Posterior vena cava (tissue), 2 donors: Measurements from ENCODE around the gene CASKIN2. TPM values are rescaled to one million over a fixed set of nuclear protein-coding genes. Genes with fewer than 3 reads are reported as not detected.
A peak's percentile ranks its signal among the peaks of the same experiment; 100 is the strongest.

Experiments
- DNase-seq: peaks from one replicate; pipeline ENCODE4 v3.0.0-alpha.2; 2020; ENCODE audit warnings: low spot score
- intact Hi-C, 2 donors: fragments of 100-400 bp; cut with DNase I; formaldehyde crosslinking; loops; one replicate each; pipeline versions ENCODE4 v1.14.1 to v1.14.2; 2022 to 2023
- total RNA-seq, 2 donors: library from RNA; stranded (reverse); fragmentation: NEBNext Ultra II Directional; extraction: Animal tissue kit (Norgen Biotek cat#: 25700); gene quantifications; one replicate each; pipeline ENCODE4 v1.2.1, GENCODE V29; 2021
- donor health status: DM: yes; HTN: yes; CAD: no.
- donor health status: DM: yes; HTN: yes; CAD: no.

The CASKIN2 gene
- total RNA-seq, 2 donors from 2014 or later, result 51.1 to 57.6 TPM

DNA sequence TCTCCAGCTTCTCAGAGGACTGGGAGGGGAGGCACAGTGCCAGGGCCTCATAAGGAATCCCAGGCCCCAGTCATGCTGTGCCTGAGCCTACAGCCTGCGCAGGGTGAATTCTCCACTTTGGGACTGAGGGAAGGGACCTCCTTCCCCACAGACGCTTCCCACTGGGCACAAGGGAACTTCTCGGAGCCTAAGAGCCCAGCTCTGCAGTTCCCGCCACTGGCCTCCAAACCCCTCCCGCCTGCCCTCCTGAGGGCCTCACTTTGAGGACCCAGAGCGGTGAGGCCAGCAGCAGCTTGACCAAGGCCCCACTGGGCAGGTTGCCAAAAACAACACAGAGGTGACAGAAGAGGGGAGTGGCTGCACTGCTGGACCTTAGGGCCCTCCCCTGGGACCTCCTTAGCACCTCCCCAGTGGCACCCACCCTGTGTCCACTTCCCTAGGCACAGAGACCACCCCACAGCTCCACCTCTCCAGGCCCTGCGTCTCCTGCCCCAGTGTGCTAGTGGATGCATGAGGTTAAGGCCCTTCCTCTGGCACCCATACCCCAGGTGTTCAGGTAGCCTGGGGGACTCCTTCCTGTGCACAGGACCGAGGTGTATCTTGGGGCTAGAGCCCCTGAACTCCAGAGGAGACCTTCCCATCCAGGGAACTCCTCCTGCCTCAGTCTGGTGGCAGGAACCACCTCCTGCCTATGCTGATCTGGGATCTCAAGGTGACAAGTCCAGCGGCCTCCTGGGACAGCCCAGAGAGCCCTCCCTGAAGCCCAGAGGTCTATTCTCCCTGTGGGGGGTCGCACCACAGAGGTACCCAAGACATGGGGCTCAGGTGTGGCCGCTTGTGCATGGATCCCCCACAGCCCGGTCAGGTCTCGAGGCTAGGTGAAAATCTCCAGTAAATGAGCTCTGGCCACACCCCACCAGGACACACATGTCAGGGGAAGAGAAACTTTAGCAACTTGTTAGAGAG, 3.4 kb downstream of the CASKIN2 start:
- intact Hi-C loops, result loop anchor here (5.0 kb wide), 1 partner anchor 85 kb away; no protein-coding TSS in a partner anchor
- no peak for DNase-seq

DNA sequence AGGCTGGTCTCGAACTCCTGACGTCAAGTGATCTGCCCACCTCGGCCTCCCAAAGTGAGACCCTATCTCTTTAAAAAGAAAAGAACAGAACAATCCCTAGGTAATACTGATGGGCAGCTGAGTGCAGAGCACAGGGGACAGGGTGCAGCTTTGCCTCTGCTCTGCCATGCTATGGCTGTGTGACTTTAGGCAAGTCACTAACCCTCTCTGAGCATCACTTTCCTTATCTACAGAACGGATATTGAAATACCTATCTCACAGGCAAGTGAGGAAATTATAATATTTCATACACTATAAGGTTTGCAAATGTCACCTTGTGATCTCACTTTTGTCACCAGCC, 4.1 kb downstream of the CASKIN2 start:
- DNase-seq, result no peak
- intact Hi-C loops, result loop anchor here (5.0 kb wide), 1 partner anchor 84 kb away; no protein-coding TSS in a partner anchor

DNA sequence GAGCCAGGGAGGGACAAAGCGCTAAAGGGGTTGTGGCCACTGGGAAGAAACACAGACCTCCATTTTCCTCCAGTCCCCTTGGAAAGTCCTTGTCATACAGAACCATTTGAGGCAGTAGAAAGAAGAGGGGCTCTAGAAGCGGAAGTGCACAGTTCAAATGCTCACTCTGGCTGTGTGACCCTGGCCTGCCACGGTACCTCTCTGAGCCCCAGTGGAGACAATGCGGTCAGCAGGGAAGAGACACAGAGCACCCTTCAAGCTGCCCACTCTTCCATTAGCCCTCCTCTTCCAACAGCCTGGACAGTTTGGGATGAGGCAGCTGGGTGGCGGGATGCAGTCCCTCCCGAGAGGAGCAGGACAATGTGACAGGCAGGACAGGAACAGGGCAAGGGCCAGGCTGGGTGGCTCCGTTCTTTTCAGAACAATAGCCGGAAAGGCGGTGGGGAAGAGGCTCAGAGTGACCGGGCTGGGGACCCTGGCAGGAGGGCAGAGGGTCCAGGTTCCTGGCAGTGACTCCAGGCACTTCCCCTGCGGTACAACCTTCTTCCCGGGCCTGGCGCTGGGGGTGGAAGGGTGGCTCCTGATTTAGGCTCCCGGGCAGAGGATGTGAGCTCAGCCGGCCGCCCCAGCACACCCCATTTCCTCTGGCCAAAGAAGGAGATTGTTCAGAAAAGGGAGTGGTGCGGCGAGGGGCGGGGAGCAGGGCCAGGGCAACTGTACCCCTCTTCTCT, 5.6 kb downstream of the CASKIN2 start:
- intact Hi-C loops, result loop anchor here (5.0 kb wide), 1 partner anchor 82 kb away; no protein-coding TSS in a partner anchor
- DNase-seq, result no peak

DNA sequence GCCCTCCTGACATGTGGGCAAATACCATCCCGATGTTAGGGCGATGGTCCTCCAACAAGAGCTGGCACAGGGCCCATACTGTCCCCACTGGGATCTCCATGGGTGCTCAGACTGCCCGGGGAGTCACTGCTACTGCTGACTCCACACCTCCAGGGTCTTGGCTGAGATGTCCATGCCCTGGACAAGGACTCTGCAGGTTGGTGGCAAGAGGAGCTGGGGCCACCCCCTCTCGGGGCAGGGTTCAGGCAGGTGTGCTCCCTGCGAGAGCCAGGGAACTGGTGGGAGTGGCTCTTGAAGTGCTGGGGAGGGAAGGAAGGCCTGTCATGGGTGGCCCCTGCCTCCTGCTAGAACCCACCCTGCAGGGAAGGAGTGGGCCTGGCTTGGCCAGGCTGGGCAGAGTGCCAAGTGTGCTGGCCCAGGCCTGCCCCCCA, 6.4 kb downstream of the CASKIN2 start:
- intact Hi-C loops, result no loop called here
- no peak for DNase-seq

DNA sequence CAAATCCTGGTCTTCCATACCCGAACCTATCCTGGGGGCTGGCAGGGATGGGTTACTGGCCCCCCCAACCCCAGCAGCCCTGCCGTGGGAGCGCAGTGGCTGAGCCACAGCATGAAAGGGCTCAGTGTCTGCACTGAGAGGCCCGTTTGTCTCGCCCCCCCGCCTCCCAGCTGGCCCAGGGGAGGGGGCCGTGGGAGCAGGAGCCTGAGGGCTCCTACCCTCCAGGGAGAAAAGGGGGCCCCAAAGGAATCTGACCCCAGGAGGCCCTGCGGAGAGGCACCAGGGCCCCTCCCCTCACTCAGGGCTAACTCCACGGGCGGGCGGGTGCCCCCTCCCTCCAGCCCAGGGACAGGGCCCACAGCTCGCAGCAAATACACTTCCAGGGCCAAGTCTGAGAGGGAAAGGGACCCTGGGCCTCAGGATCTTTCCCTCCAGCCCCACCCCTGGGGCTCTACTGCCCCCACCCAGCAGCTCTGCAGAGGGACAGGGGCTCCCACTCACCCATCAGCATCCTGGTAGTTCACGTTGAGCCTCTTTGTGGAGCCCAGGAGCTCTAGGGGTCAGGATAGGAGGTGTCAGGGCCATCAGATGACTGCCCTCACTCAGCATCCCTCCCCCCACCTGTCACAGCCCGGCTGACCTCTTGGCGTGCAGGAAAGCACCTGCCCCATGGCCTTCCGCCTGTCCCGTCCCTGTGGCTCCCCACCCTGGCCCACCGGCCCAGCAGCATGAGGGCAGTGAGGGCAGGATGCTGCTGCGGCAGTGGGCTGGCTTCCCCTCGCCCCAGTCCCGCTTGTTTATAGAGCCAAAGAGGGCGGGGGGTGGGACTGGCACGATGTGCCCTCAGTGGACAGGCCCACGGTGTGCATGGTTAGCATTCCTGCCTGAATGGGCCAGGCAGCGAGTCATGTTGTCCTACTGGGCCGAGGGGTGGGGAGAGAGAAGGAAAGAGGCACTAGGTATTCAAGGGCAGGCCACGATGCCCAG, 7.3 kb downstream of the CASKIN2 start:
- no peak for DNase-seq
- intact Hi-C loops, result loop anchor here in 1 of 2 donors (1.0 kb wide), 1 partner anchor 34 kb away; no protein-coding TSS in a partner anchor

DNA sequence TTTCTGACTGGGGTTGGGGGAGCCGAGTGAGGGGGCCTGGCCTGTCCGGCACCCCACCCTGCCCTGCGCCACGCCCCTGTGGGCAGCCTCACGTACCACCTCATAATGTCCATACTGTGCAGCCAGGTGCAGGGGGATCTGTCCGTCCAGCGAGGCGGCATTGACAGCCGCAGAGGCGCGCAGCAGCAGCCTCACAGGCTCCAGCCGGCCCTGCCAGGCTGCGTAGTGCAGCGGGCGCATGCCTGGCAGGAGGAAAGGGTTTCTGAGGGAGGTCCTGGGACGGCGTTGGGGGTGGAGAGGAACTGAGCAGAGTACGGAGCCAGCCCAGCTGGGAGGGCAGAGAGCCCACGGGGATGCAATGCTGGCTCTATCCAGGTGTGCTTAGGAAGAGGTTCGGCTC, 8.4 kb downstream of the CASKIN2 start:
- intact Hi-C loops, result loop anchor here in 1 of 2 donors (1.0 kb wide), 1 partner anchor 33 kb away; no protein-coding TSS in a partner anchor
- no peak for DNase-seq

DNA sequence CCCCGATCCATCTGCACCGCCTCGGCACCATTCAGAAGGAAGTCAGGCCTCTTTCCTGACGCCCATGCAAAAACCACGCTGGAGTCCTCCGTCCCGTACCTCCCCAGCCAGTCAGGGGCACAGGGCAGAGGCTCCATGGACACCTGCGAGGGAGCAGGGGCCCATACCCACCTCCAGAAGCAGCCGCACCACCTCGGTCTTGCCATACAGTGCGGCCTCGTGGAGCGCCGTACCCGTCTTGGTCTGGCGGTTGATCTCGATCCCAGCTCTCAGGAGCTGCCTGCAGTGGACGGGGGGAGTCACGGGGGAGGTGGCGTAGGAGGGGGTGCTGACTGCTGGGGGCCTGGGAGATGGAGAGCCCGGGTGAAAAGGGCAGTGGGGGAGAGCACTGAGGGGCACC, 9.2 kb downstream of the CASKIN2 start:
- peak; percentile 75 for DNase-seq

DNA sequence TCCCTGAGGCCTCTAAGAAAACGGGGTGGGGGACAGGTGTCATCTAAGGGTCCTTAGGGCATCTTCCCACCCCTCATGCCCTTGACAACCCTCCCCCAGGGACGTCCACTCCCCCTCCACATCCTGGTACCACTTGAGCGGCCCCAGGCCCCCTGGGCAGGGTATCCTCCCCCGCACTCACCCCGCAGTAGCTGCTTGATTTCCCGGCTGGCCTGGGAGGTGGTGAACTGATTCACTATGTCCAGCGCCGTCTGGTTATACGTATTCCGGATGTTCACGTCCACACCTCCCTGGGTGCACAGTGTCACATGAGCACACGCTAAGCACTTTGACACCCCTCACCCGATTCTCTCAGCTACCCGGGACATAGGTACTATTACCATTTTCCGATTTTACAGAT, 9.7 kb downstream of the CASKIN2 start:
- intact Hi-C loops, result no loop called here
- no peak for DNase-seq

More for the DNA sequence above, 9.2 kb downstream of the CASKIN2 start:
- intact Hi-C loops, result no loop called here

DNA sequence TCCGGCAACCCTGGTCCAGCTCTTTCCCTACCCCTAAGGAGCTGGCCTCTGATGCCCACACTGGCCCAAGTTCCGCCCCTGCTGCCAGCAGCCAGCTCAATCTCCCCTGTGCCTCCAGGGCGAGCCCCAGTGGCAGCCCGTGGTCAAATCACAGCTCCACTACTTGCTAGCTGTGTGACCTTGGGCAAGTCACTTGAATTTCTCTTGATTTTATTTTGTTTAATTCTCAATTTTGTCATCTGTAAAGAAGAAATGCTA, 10.3 kb downstream of the CASKIN2 start:
- no peak for DNase-seq
- intact Hi-C loops, result no loop called here

DNA sequence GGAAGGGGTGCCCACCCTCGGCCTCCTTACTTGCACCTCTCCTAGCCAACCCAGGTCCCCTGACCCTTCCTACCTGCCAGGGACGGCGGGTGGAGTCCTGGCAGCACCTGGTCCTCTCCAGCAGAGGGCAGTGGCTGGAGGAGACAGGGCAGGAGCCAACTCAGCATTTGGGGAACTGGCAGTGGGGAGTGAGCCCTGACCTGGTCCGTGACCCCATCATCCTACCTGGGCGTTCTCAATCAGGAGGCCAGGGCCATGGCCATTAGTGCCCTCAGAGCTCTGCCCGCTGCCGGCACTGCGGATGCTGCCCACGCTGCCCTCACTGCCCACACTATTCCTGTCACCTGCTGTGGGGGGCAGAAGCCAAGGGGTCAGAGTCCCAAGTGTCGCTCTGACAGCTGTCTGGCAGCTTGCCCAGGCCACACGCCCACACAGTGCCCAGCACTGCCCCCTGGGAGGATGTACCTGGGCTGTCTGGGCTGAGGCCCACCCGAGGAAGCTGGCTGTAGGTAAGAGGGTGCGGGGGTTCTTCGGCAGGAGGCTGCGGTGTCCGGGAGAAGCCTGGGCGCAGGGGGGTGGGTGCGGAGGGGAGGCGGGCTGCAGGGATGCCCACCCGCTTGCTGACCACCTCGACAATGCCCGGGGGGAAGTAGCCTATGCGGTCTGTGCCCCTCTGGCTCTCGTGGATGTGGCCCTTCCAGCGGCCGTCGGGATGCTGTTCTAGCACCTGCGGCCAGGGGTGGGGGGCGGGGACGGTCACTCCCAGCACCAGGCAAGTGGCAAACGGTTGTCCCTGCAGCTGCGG, 10.8 kb downstream of the CASKIN2 start:
- intact Hi-C loops, result no loop called here
- no peak for DNase-seq

DNA sequence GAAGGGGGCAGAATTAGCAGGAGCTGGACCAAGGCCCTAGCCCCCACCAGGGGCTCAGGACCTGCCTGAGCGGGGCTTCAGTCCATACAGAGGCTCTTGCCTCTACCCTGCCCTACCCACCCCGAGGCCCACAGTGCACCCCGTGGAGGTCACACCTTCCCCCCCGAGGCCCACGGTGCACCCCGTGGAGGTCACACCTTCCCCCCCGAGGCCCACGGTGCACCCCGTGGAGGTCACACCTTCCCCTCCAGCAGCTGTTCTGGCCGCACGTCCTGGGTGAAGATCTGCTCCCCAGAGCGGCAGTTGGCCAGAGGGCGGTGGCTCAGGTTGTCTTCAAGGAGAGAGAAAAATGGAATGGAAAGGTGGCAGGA, 11.4 kb downstream of the CASKIN2 start:
- DNase-seq, result no peak
- intact Hi-C loops, result no loop called here

DNA sequence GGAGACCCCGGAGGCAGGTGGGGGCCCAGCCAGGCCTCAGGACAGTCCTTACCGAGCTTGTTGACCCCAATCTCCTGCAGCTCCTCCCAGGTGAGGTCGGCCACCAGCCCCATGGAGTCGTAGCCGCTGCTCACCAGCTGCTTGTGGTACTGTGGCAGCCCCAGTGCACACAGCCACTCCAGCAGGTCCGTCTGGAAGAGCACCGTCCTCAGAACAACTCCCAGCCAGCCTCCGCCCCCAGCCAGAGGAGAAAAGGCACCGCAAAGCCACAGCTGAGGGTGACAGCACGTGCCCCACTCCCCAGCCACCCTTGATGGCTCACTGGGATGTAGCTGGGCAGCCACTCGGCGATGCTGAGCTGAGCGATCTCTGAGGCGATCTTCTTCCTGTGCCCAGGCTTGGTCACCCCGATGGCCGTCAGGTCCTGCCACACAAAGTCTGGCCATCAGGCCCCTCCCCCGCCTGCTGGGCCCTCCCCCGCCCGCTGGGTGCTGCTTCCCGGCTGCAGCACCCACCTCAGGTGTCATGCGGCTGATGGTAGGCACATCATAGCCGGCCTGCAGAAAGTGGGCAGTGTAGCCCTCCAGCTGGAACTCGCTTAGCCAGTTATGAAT, 11.9 kb downstream of the CASKIN2 start:
- intact Hi-C loops, result no loop called here
- no peak for DNase-seq

DNA sequence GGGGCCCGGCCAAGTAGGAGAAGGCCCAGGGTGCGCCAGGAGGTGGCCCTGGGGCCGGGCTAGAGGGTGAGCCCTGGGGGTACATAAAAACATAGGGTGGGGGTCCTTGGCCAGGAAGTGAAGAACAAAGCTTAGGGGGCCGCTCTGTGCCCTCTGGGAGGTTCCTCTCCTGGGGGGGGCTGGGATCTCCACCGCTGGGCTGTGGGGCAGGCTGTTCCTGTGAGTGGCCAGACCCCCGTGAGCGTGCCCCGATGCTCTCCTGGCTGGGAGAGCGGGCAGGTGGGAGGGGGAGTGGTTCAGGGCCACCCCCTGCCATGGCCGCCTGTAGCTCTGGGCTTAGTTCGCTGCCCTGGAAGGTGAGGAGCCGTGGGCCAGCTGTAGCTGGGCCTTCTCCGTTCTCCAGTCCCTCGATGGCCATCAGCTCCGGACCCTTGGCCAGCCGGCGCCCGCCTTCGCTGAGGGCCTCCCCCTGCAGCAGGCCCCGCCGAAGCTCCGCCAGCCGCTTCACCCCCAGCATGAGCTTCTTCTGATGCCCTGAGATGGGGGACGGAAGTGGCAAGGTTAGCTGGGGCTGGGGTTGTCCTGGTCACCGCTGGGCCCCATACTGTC, 12.5 kb downstream of the CASKIN2 start:
- DNase-seq, result no peak
- intact Hi-C loops, result no loop called here

DNA sequence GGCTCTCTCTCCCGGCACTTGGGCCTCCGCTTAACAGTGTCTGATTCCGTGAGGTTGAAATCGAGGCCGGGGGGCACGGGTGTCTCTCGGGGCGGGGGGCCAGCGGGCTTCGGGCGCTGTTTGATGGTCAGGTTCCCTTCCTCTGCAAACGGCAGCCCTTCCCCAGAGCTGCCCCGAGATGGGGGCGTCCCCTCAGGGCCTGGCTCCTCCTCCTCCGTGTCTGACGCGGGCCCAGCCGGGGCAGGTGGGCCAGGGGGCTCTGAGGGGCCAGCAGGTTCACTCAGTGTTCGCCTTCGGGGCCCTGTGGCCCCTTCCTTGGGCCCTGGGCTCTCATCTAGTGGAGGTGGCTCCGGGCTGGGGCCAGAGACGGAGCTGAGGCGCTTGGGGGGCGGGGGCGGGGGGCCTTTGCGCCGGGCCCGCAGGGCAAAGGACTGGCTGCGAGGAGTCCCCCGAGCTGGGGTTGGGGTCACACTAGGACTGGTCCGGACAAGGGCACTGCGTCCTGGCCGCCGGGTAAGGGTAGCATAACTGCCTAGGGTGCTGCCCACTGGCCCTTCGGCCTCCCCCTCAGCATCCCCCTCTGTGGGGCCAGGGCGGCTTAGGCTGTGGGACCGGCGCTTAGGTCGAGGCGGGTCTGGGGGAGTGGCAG, 13.1 kb downstream of the CASKIN2 start:
- DNase-seq, result no peak
- intact Hi-C loops, result no loop called here

DNA sequence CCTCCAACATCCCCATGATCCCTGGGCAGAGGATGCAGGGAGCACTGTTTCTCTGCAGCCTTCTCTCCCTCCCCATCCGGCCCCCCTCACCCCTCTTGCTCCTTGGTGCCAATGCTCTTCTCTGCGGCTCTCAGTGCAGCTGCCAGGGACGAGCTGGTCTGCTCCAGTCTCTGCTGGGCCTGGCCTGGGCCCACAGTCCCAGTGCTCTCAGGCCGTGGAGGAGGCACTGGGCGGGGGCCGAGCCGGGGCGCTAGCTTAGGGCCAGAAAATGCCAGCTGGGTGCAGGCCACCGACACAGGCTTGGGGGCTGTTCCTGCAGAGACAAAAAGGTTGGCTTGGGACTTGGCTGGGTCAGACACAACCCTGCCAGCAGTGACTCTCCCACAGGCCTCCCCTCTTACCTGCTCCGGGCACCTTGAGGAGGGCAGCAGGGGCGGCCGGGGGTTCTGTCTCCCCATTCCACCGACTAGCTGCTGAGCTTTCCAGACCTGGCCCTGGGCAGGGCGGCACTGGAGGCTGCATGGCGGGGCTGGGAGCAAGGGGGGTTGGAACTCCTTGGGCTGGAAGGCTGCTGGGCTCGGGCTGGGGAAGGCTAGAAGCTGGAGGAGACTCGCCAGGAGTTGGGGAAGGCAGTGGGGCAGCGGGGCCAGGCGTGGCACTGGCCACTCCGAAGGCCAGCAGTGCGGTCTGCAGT, 13.8 kb downstream of the CASKIN2 start:
- intact Hi-C loops, result no loop called here
- DNase-seq, result no peak

DNA sequence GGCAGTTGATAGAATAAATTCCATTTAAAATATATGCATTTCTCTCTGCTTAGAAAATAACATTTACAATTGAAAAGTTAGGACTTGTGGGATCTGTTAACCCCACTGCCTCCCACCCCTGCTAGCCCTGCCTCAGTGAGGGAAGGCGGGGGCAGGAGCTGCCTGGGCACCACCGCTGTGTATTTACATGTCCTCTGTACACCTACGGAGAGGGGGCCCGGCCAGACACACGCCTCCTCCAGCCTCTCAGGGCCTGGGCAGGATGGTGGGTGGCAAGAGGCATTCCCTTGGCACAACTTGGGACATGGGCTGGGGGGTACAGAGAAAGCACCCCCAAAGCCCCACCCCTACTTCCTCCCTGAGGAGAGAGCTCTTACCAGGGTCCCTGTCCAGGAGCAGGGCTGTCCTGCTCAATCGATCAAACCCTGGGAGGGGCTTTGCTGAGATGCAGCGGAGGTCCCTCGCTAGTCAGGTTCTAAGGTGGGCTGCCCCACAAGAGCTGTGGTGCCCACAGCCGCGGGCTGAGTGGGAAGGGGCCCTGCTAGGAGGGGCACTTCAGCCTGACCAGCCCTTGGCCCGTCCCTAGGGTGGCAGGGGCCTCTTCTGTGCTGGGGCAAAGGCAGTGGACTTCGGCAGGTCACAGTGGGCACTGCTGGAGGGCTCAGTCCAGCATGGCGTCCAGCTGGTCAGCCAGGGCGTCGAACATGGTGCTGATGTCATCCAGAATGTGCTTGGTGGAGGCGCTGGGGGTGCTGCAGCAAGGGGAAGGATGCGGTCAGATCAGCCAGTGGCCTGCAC, 14.7 kb downstream of the CASKIN2 start:
- intact Hi-C loops, result no loop called here

More for the DNA sequence above, 14.7 kb downstream of the CASKIN2 start:
- no peak for DNase-seq
